22Rv1 (cell line): ENCODE data around the gene KCNS3.

ENCODE experiments used
- ZFX ChIP-seq: fragments of 450-650 bp; IDR thresholded peaks from 2 replicates; pipeline ENCODE4 v1.6.1; 2017; ENCODE audit warnings: antibody characterized with exemption, borderline replicate concordance
- TF ChIP-seq, protein P1 (sequence below): fragments of 450-650 bp; IDR thresholded peaks from 2 replicates; pipeline ENCODE4 v1.5.1; 2017; ENCODE audit warnings: mild to moderate bottlenecking

DNA sequence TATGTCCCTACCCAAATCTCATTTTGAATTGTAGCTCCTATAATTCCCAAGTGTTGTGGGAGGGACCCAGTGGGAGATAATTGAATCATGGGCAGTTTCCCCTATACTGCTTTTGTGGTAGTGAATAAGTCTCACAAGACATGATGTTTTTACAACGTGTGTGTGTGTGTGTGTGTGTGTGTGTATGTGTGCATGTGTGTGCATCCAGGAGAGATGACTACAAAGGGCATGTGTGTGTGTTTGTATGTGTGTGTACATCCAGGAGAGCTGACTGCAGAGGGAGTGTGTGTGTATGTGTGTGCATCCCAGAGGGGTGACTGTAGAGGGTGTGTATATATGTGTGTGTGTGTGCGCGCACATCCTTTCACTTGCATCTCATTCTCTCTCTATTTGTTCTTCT, 86.7 kb downstream of the KCNS3 start:
- TF ChIP-seq, protein P1, sequence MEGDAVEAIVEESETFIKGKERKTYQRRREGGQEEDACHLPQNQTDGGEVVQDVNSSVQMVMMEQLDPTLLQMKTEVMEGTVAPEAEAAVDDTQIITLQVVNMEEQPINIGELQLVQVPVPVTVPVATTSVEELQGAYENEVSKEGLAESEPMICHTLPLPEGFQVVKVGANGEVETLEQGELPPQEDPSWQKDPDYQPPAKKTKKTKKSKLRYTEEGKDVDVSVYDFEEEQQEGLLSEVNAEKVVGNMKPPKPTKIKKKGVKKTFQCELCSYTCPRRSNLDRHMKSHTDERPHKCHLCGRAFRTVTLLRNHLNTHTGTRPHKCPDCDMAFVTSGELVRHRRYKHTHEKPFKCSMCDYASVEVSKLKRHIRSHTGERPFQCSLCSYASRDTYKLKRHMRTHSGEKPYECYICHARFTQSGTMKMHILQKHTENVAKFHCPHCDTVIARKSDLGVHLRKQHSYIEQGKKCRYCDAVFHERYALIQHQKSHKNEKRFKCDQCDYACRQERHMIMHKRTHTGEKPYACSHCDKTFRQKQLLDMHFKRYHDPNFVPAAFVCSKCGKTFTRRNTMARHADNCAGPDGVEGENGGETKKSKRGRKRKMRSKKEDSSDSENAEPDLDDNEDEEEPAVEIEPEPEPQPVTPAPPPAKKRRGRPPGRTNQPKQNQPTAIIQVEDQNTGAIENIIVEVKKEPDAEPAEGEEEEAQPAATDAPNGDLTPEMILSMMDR = no peak
- TF ChIP-seq ZFX = no peak
